ENCODE measurements around the gene RO60.

DNA sequence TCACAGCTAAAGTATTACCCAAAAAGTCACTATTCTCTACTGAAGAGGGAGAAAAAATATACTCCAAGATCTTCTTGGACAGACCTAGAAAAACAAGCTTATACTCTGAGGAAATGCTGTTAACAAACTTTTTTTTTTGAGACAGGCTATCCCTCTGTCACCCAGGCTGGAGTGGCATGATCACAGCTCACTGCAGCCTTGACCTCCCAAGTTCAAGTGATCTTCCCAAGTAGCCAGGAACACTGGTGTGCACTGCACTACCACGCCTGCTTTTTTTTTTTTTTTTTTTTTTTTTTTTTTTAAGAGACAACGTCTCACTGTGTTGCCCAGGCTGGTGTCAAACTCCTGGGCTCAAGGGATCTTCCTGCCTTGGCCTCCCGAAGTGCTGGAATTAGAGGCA, 28.5 kb downstream of the RO60 start:
- TF ChIP-seq, protein P1, sequence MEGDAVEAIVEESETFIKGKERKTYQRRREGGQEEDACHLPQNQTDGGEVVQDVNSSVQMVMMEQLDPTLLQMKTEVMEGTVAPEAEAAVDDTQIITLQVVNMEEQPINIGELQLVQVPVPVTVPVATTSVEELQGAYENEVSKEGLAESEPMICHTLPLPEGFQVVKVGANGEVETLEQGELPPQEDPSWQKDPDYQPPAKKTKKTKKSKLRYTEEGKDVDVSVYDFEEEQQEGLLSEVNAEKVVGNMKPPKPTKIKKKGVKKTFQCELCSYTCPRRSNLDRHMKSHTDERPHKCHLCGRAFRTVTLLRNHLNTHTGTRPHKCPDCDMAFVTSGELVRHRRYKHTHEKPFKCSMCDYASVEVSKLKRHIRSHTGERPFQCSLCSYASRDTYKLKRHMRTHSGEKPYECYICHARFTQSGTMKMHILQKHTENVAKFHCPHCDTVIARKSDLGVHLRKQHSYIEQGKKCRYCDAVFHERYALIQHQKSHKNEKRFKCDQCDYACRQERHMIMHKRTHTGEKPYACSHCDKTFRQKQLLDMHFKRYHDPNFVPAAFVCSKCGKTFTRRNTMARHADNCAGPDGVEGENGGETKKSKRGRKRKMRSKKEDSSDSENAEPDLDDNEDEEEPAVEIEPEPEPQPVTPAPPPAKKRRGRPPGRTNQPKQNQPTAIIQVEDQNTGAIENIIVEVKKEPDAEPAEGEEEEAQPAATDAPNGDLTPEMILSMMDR (IDR thresholded peaks at IDR 0.05), result no peak
- TF ChIP-seq POLR2A (IDR thresholded peaks at IDR 0.05), result no peak
